PC-9 (cell line): ENCODE measurements around the gene PSMD11.

Experiments
- EZH2 ChIP-seq: fragments of 200-600 bp; sonication (generic); IDR thresholded peaks from 2 replicates; pipeline ENCODE4 v1.8.0; 2017; ENCODE audit warnings: antibody characterized with exemption, low read depth
- TF ChIP-seq, protein P1 (sequence below): fragments of 200-600 bp; sonication (generic); conservative IDR thresholded peaks from 2 replicates; pipeline ENCODE4 v1.6.1; 2017; ENCODE audit warnings: mixed run types, antibody characterized with exemption, mild to moderate bottlenecking, moderate library complexity

DNA sequence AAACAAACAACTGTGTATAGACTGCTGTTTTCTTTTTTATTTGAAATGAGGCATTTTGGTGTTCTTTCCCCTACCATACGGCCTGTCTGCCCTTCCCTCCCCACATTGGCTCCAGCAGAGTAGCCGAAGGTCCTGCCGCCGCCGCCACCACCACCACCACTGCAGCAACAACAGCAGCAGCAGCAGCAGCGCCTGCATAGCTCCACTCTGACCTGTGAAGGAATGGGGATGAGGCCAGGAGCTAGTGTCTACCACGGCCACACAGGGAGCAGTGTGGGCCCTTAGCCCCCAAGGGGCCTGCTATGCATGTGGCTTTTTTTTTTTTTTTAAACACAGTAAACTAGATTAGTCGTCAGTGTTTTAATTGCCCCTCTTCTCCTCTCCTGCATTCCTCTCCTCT, 36.9 kb downstream of the PSMD11 start:
- TF ChIP-seq, protein P1, sequence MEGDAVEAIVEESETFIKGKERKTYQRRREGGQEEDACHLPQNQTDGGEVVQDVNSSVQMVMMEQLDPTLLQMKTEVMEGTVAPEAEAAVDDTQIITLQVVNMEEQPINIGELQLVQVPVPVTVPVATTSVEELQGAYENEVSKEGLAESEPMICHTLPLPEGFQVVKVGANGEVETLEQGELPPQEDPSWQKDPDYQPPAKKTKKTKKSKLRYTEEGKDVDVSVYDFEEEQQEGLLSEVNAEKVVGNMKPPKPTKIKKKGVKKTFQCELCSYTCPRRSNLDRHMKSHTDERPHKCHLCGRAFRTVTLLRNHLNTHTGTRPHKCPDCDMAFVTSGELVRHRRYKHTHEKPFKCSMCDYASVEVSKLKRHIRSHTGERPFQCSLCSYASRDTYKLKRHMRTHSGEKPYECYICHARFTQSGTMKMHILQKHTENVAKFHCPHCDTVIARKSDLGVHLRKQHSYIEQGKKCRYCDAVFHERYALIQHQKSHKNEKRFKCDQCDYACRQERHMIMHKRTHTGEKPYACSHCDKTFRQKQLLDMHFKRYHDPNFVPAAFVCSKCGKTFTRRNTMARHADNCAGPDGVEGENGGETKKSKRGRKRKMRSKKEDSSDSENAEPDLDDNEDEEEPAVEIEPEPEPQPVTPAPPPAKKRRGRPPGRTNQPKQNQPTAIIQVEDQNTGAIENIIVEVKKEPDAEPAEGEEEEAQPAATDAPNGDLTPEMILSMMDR = no peak
- TF ChIP-seq EZH2 = no peak
